Esophagus squamous epithelium (tissue), 4 donors: Measurements from ENCODE around the gene PRICKLE3.

Source experiments
- POLR2A ChIP-seq, 4 donors: fragments of 450-650 bp; IDR thresholded peaks; one replicate each; pipeline ENCODE4 v1.6.1; 2017; ENCODE audit warnings: antibody characterized with exemption in 4 of 4, mild to moderate bottlenecking in 4 of 4, moderate library complexity in 3 of 4
- TF ChIP-seq, protein P1 (sequence below), 6 experiments: fragments of 450-650 bp in 4 of 6; fragments of 200-600 bp in 2 of 6; sonication (generic) in 2 of 6; IDR thresholded peaks; one replicate each; pipeline ENCODE4 v1.5.1; 2016 to 2019; ENCODE audit warnings: antibody characterized with exemption in 6 of 6, mild to moderate bottlenecking in 4 of 6, moderate library complexity in 4 of 6

DNA sequence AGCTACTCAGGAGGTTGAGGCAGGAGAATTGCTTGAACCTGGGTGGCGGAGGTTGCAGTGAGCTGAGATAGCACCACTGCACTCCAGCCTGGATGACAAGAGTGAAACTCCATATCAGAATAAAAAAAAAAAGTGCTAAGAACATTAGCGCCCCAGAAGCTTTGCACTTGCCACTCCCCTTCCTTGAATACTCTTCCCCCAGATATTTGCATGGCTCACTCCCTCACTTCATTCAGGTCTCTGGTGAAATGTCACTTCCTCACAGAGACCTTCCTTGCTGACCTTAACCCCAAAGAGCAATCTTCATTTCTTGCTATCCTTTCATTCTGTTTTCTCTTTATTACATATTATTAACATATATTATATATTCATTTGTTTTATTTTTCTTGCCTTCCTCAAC lies 35.7 kb upstream of the PRICKLE3 start:
- TF ChIP-seq, protein P1, sequence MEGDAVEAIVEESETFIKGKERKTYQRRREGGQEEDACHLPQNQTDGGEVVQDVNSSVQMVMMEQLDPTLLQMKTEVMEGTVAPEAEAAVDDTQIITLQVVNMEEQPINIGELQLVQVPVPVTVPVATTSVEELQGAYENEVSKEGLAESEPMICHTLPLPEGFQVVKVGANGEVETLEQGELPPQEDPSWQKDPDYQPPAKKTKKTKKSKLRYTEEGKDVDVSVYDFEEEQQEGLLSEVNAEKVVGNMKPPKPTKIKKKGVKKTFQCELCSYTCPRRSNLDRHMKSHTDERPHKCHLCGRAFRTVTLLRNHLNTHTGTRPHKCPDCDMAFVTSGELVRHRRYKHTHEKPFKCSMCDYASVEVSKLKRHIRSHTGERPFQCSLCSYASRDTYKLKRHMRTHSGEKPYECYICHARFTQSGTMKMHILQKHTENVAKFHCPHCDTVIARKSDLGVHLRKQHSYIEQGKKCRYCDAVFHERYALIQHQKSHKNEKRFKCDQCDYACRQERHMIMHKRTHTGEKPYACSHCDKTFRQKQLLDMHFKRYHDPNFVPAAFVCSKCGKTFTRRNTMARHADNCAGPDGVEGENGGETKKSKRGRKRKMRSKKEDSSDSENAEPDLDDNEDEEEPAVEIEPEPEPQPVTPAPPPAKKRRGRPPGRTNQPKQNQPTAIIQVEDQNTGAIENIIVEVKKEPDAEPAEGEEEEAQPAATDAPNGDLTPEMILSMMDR (IDR thresholded peaks at IDR 0.05): no peak
- no peak for TF ChIP-seq POLR2A (IDR thresholded peaks at IDR 0.05)
